Natural killer cell (primary cell): ENCODE data around the gene PADI1. TPM values are rescaled to one million over a fixed set of nuclear protein-coding genes. Genes with fewer than 3 reads are reported as not detected.

Experiments used
- ATAC-seq, 3 donors: fragments of 150-1000 bp in 2 of 3; fragments of 200-7000 bp in 1 of 3; cut with Tn5 transposase; 1 replicate in 1 of 3; 2 replicates in 2 of 3; pipeline ENCODE4 v1.10.0; 2021; ENCODE audit warnings: mild to moderate bottlenecking in 2 of 3, moderate library complexity in 2 of 3
- DNase-seq, 2 donors: peaks; one replicate each; pipeline versions ENCODE4 v3.0.0 to v3.0.0-alpha.2; 2013 to 2021; ENCODE audit warnings: mixed read lengths in 1 of 2
- H3K27ac ChIP-seq: one replicate; pipeline ENCODE4 v1.5.1; 2013; ENCODE audit warnings: mild to moderate bottlenecking, low read length
- H3K27me3 ChIP-seq: one replicate; pipeline ENCODE4 v1.6.1; 2013; ENCODE audit warnings: low read length; ENCODE audit not compliant: control insufficient read depth, insufficient read depth
- H3K36me3 ChIP-seq: one replicate; pipeline ENCODE4 v1.6.1; 2013; ENCODE audit warnings: low read length; ENCODE audit not compliant: control insufficient read depth, insufficient read depth
- H3K4me1 ChIP-seq: one replicate; pipeline ENCODE4 v1.6.1; 2013; ENCODE audit warnings: low read length; ENCODE audit not compliant: control insufficient read depth, insufficient read depth
- H3K4me3 ChIP-seq: one replicate; pipeline ENCODE4 v1.5.1; 2013; ENCODE audit warnings: low read length
- H3K9me3 ChIP-seq: one replicate; pipeline ENCODE4 v1.6.1; 2013; ENCODE audit warnings: low read length; ENCODE audit not compliant: control insufficient read depth, insufficient read depth
- H3K27ac Mint-ChIP-seq, 2 donors: one replicate each; pipeline ENCODE4 v1.8.0; 2022; ENCODE audit warnings: mild to moderate bottlenecking in 2 of 2, mixed read lengths in 2 of 2, moderate library complexity in 1 of 2
- H3K27me3 Mint-ChIP-seq, 2 donors: one replicate each; pipeline ENCODE4 v1.8.0; 2022; ENCODE audit warnings: low read depth in 2 of 2, mixed read lengths in 2 of 2
- H3K36me3 Mint-ChIP-seq: one replicate; pipeline ENCODE4 v1.8.0; 2022; ENCODE audit warnings: mixed read lengths
- H3K4me1 Mint-ChIP-seq, 2 donors: one replicate each; pipeline ENCODE4 v1.8.0; 2022; ENCODE audit warnings: mixed read lengths in 2 of 2
- H3K4me3 Mint-ChIP-seq: one replicate; pipeline ENCODE4 v1.8.0; 2022; ENCODE audit warnings: mild to moderate bottlenecking, moderate library complexity, mixed read lengths
- H3K9me3 Mint-ChIP-seq, 2 donors: one replicate each; pipeline ENCODE4 v1.8.0; 2022; ENCODE audit warnings: mixed read lengths in 2 of 2
- WGBS: methylation state at CpG from one replicate; pipeline ENCODE4 v1.1.7; 2013; ENCODE audit warnings: missing lambda C conversion rate; ENCODE audit not compliant: insufficient coverage; 5-methylcytosine and 5-hydroxymethylcytosine counted together
- intact Hi-C: fragments of 100-400 bp; cut with micrococcal nuclease; formaldehyde crosslinking; loops from one replicate; pipeline ENCODE4 v1.14.2; 2022
- total RNA-seq, 4 donors: library from RNA; stranded (reverse); fragments of 120-200 nt in 1 of 4; gene quantifications; one replicate each; pipeline versions ENCODE4 v1.2.3 to v1.2.4, GENCODE V29; 2013 to 2022
- TF ChIP-seq, protein P1 (sequence below): fragments of 200-600 bp; IDR thresholded peaks from one replicate; pipeline ENCODE4 v1.8.0; 2022; ENCODE audit warnings: antibody characterized with exemption

The PADI1 gene
- total RNA-seq, 3 donors from 2014 or later (not counting 1 experiment from before 2014, with no cell fraction given): not detected

DNA sequence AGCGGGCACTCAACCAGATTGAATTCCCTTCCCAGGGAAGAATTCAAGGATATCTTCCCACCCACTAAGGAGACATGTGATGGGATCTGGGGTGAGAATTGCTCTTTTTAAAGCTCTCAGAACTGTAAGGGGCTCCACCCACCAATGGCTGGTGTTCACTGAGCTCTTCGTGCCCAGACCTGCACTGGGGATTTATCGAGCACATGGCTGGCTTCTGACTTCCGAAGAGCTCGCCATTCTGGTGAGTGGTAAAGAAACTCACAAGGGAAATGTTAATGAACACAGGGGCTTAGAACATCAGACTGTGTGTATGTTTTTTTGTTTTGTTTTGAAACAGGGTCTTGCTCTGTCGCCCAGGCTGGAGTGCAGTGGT, 53.8 kb downstream of the PADI1 start:
- no peaks in the 10 kb centered on the region for H3K9me3 Mint-ChIP-seq

DNA sequence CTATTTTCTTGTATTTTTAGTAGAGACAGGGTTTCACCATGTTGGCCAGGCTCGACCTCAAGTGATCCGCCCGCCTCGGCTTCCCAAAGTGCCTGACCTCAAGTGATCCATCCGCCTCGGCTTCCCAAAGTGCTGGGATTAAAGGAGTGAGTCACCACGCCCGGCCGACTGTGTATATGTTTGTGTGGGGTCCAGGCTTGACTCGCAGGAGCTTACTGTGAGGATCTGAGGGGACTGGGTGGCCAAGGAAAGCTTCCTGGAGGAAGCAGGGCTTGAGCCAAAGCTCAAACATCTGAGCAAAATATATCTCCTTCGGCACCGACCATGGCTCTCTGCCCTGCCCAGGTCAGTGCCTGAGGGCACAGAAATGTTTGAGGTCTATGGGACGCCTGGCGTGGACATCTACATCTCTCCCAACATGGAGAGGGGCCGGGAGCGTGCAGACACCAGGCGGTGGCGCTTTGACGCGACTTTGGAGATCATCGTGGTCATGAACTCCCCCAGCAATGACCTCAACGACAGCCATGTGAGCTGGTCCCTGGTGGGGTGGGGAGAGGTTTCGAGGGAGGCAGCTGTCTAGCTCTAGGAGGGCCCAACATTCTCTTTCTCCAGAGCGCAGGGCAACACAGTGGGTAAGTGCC, 54.4 kb downstream of the PADI1 start:
- H3K36me3 ChIP-seq: no peaks in the 10 kb centered on the region
- intact Hi-C loops: no loop called here
- H3K27me3 Mint-ChIP-seq: peaks cover 0 to 9% of the 10 kb centered on the region in 2 donors
- no peaks in the 10 kb centered on the region for H3K4me1 Mint-ChIP-seq
- WGBS: 90% methylated on average over 24 of the region's 24 CpGs
- H3K9me3 Mint-ChIP-seq: no peaks in the 10 kb centered on the region
- H3K9me3 ChIP-seq: no peaks in the 10 kb centered on the region
- no peaks in the 10 kb centered on the region for H3K36me3 Mint-ChIP-seq
- no peaks in the 10 kb centered on the region for H3K27me3 ChIP-seq
- TF ChIP-seq, protein P1, sequence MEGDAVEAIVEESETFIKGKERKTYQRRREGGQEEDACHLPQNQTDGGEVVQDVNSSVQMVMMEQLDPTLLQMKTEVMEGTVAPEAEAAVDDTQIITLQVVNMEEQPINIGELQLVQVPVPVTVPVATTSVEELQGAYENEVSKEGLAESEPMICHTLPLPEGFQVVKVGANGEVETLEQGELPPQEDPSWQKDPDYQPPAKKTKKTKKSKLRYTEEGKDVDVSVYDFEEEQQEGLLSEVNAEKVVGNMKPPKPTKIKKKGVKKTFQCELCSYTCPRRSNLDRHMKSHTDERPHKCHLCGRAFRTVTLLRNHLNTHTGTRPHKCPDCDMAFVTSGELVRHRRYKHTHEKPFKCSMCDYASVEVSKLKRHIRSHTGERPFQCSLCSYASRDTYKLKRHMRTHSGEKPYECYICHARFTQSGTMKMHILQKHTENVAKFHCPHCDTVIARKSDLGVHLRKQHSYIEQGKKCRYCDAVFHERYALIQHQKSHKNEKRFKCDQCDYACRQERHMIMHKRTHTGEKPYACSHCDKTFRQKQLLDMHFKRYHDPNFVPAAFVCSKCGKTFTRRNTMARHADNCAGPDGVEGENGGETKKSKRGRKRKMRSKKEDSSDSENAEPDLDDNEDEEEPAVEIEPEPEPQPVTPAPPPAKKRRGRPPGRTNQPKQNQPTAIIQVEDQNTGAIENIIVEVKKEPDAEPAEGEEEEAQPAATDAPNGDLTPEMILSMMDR: no peak
- no peak overlapping the region for H3K4me3 Mint-ChIP-seq
- H3K27ac Mint-ChIP-seq: no peak overlapping the region
- H3K4me3 ChIP-seq: no peak overlapping the region
- ATAC-seq (no peak), DNase-seq (no peak)
- H3K4me1 ChIP-seq: no peaks in the 10 kb centered on the region
- no peak overlapping the region for H3K27ac ChIP-seq

More for the DNA sequence above, 53.8 kb downstream of the PADI1 start:
- no peak overlapping the region for H3K27ac Mint-ChIP-seq
- H3K27me3 Mint-ChIP-seq: peaks cover 0 to 9% of the 10 kb centered on the region in 2 donors
- WGBS: 91% methylated on average over 5 of the region's 6 CpGs
- H3K4me1 Mint-ChIP-seq: no peaks in the 10 kb centered on the region
- TF ChIP-seq, protein P1: no peak
- ATAC-seq: no peak
- H3K27ac ChIP-seq: no peak overlapping the region
- no peaks in the 10 kb centered on the region for H3K36me3 Mint-ChIP-seq
- no peaks in the 10 kb centered on the region for H3K9me3 ChIP-seq
- H3K4me3 ChIP-seq: no peak overlapping the region
- H3K36me3 ChIP-seq: no peaks in the 10 kb centered on the region
- H3K27me3 ChIP-seq: no peaks in the 10 kb centered on the region
- no peak overlapping the region for H3K4me3 Mint-ChIP-seq
- intact Hi-C loops: no loop called here
- H3K4me1 ChIP-seq: no peaks in the 10 kb centered on the region
- no peak for DNase-seq

DNA sequence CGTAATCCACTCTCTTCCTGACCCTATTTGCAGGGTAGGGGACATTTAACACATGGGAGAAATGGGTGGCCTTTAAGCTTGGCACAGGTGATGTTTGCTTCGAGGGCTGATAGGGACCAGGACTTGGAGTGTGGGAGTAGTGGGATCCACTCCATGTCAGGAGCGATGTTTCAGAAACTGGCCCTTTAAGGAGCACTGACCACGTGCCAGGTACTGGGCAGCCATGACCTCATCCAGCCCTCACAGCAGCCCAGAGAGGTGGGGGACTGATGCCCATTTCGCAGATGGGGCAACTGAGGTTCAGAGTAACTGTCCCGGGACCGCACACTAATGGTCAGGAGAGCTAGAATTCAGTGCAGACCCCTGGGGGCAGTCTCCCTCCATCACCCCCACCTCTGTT, 55.3 kb downstream of the PADI1 start:
- DNase-seq (no peak), ATAC-seq (no peak)
- Histone ChIP-seq H3K36me3 (no peaks in the 10 kb centered on the region), H3K27me3 (no peaks in the 10 kb centered on the region), H3K9me3 (no peaks in the 10 kb centered on the region), H3K4me3 (no peak overlapping the region), H3K27ac (no peak overlapping the region), H3K4me1 (no peaks in the 10 kb centered on the region)
- H3K4me1 Mint-ChIP-seq: no peaks in the 10 kb centered on the region
- intact Hi-C loops: no loop called here
- no peaks in the 10 kb centered on the region for H3K36me3 Mint-ChIP-seq
- WGBS: 93% methylated on average over 7 of the region's 7 CpGs
- no peak overlapping the region for H3K27ac Mint-ChIP-seq
- H3K27me3 Mint-ChIP-seq: peaks cover 0 to 9% of the 10 kb centered on the region in 2 donors
- no peaks in the 10 kb centered on the region for H3K9me3 Mint-ChIP-seq
- TF ChIP-seq, protein P1: no peak
- no peak overlapping the region for H3K4me3 Mint-ChIP-seq

DNA sequence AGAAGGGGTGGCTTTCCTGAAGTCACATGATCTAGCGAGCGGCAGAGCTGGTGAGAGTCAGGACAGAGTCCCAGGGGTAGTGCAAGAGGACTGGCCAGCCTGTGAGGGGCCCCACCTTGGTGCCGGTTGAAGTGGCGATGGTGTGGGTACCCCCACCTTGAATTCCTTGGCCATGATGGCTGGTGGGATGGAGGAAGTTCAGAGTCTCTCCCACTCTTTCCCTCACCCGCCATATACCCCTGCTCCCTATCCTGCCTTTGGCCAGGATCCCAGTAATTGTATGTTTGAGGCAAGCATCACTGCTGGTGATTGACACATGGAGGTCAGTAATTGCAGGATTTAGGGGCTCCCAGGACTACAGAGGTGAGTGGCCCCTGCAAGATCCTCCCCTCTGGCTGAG, 55.8 kb downstream of the PADI1 start:
- Mint-ChIP-seq H3K4me1 (no peaks in the 10 kb centered on the region), H3K36me3 (no peaks in the 10 kb centered on the region), H3K27ac (no peak overlapping the region), H3K9me3 (no peaks in the 10 kb centered on the region), H3K27me3 (peaks cover 0 to 9% of the 10 kb centered on the region in 2 donors), H3K4me3 (no peak overlapping the region)
- H3K36me3 ChIP-seq: no peaks in the 10 kb centered on the region
- intact Hi-C loops: no loop called here
- H3K27ac ChIP-seq: no peak overlapping the region
- H3K27me3 ChIP-seq: no peaks in the 10 kb centered on the region
- H3K9me3 ChIP-seq: no peaks in the 10 kb centered on the region
- H3K4me3 ChIP-seq: no peak overlapping the region
- DNase-seq (no peak), ATAC-seq (no peak)
- H3K4me1 ChIP-seq: no peaks in the 10 kb centered on the region
- TF ChIP-seq, protein P1: no peak
- 98% methylated on average over 3 of the region's 5 CpGs for WGBS
